ENCODE results near the gene NOM1. TPM values are rescaled to one million over a fixed set of nuclear protein-coding genes. Genes with fewer than 3 reads are reported as not detected.

NOM1 gene
- total and polyA plus RNA-seq, 2 experiments from 2014 or later: 17.7 to 36.5 TPM

DNA sequence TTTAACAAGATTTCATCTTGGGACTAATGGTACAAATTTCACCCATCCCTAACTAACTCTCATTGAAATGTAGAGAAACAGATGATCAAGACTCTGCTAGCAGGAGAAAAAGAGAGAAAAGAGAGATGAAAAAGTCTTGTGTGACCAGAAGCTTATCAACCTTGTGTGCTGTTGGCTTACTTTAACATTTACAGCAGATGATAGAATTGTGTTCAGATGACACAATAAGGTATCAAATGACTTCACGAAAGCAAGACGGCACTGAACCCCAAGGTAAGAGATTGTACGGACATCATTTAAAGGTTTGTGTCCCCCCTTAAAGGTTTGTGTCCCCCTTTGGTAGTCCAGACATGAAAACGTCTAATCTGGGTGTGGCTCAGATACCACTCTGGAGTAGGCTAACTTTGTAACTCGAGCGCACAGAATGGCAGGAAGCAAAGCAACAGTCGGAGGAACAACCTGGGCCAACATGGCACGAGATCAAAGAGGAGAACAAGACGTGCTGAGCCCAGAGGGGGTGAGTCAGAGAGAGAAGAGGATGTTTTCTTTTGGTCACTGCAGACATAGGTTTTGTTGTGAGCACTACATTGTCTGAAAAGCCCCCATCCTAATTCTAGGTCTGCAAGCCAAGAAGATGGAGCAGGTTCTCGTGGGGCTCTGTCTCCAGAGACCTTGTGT is 46.1 kb upstream of the NOM1 start:
- TF ChIP-seq EZH2 (IDR thresholded peaks at IDR 0.05; ENCODE audit: low read depth, unreplicated experiment): no peak
- TF ChIP-seq, protein P1, sequence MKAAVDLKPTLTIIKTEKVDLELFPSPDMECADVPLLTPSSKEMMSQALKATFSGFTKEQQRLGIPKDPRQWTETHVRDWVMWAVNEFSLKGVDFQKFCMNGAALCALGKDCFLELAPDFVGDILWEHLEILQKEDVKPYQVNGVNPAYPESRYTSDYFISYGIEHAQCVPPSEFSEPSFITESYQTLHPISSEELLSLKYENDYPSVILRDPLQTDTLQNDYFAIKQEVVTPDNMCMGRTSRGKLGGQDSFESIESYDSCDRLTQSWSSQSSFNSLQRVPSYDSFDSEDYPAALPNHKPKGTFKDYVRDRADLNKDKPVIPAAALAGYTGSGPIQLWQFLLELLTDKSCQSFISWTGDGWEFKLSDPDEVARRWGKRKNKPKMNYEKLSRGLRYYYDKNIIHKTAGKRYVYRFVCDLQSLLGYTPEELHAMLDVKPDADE (IDR thresholded peaks at IDR 0.05): no peak
- TF ChIP-seq POLR2AphosphoS5 (IDR thresholded peaks at IDR 0.05; ENCODE audit: low read depth): no peak
- TF ChIP-seq JUNB (IDR thresholded peaks at IDR 0.05; ENCODE audit: unreplicated experiment): no peak
- no peak for TF ChIP-seq NANOG (IDR thresholded peaks at IDR 0.05; ENCODE audit: borderline replicate concordance)
- TF ChIP-seq, protein P2, sequence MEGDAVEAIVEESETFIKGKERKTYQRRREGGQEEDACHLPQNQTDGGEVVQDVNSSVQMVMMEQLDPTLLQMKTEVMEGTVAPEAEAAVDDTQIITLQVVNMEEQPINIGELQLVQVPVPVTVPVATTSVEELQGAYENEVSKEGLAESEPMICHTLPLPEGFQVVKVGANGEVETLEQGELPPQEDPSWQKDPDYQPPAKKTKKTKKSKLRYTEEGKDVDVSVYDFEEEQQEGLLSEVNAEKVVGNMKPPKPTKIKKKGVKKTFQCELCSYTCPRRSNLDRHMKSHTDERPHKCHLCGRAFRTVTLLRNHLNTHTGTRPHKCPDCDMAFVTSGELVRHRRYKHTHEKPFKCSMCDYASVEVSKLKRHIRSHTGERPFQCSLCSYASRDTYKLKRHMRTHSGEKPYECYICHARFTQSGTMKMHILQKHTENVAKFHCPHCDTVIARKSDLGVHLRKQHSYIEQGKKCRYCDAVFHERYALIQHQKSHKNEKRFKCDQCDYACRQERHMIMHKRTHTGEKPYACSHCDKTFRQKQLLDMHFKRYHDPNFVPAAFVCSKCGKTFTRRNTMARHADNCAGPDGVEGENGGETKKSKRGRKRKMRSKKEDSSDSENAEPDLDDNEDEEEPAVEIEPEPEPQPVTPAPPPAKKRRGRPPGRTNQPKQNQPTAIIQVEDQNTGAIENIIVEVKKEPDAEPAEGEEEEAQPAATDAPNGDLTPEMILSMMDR (conservative IDR thresholded peaks at IDR 0.05; ENCODE audit: low read depth in 2 of 2): no peak
- TF ChIP-seq, protein P3, sequence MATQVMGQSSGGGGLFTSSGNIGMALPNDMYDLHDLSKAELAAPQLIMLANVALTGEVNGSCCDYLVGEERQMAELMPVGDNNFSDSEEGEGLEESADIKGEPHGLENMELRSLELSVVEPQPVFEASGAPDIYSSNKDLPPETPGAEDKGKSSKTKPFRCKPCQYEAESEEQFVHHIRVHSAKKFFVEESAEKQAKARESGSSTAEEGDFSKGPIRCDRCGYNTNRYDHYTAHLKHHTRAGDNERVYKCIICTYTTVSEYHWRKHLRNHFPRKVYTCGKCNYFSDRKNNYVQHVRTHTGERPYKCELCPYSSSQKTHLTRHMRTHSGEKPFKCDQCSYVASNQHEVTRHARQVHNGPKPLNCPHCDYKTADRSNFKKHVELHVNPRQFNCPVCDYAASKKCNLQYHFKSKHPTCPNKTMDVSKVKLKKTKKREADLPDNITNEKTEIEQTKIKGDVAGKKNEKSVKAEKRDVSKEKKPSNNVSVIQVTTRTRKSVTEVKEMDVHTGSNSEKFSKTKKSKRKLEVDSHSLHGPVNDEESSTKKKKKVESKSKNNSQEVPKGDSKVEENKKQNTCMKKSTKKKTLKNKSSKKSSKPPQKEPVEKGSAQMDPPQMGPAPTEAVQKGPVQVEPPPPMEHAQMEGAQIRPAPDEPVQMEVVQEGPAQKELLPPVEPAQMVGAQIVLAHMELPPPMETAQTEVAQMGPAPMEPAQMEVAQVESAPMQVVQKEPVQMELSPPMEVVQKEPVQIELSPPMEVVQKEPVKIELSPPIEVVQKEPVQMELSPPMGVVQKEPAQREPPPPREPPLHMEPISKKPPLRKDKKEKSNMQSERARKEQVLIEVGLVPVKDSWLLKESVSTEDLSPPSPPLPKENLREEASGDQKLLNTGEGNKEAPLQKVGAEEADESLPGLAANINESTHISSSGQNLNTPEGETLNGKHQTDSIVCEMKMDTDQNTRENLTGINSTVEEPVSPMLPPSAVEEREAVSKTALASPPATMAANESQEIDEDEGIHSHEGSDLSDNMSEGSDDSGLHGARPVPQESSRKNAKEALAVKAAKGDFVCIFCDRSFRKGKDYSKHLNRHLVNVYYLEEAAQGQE (IDR thresholded peaks at IDR 0.05; ENCODE audit: unreplicated experiment): no peak
- no peak for TF ChIP-seq STAT1 (IDR thresholded peaks at IDR 0.05; ENCODE audit: unreplicated experiment)
- TF ChIP-seq ZNF114 (CRISPR knock-in tag; IDR thresholded peaks at IDR 0.05): no peak
- TF ChIP-seq, protein P4, sequence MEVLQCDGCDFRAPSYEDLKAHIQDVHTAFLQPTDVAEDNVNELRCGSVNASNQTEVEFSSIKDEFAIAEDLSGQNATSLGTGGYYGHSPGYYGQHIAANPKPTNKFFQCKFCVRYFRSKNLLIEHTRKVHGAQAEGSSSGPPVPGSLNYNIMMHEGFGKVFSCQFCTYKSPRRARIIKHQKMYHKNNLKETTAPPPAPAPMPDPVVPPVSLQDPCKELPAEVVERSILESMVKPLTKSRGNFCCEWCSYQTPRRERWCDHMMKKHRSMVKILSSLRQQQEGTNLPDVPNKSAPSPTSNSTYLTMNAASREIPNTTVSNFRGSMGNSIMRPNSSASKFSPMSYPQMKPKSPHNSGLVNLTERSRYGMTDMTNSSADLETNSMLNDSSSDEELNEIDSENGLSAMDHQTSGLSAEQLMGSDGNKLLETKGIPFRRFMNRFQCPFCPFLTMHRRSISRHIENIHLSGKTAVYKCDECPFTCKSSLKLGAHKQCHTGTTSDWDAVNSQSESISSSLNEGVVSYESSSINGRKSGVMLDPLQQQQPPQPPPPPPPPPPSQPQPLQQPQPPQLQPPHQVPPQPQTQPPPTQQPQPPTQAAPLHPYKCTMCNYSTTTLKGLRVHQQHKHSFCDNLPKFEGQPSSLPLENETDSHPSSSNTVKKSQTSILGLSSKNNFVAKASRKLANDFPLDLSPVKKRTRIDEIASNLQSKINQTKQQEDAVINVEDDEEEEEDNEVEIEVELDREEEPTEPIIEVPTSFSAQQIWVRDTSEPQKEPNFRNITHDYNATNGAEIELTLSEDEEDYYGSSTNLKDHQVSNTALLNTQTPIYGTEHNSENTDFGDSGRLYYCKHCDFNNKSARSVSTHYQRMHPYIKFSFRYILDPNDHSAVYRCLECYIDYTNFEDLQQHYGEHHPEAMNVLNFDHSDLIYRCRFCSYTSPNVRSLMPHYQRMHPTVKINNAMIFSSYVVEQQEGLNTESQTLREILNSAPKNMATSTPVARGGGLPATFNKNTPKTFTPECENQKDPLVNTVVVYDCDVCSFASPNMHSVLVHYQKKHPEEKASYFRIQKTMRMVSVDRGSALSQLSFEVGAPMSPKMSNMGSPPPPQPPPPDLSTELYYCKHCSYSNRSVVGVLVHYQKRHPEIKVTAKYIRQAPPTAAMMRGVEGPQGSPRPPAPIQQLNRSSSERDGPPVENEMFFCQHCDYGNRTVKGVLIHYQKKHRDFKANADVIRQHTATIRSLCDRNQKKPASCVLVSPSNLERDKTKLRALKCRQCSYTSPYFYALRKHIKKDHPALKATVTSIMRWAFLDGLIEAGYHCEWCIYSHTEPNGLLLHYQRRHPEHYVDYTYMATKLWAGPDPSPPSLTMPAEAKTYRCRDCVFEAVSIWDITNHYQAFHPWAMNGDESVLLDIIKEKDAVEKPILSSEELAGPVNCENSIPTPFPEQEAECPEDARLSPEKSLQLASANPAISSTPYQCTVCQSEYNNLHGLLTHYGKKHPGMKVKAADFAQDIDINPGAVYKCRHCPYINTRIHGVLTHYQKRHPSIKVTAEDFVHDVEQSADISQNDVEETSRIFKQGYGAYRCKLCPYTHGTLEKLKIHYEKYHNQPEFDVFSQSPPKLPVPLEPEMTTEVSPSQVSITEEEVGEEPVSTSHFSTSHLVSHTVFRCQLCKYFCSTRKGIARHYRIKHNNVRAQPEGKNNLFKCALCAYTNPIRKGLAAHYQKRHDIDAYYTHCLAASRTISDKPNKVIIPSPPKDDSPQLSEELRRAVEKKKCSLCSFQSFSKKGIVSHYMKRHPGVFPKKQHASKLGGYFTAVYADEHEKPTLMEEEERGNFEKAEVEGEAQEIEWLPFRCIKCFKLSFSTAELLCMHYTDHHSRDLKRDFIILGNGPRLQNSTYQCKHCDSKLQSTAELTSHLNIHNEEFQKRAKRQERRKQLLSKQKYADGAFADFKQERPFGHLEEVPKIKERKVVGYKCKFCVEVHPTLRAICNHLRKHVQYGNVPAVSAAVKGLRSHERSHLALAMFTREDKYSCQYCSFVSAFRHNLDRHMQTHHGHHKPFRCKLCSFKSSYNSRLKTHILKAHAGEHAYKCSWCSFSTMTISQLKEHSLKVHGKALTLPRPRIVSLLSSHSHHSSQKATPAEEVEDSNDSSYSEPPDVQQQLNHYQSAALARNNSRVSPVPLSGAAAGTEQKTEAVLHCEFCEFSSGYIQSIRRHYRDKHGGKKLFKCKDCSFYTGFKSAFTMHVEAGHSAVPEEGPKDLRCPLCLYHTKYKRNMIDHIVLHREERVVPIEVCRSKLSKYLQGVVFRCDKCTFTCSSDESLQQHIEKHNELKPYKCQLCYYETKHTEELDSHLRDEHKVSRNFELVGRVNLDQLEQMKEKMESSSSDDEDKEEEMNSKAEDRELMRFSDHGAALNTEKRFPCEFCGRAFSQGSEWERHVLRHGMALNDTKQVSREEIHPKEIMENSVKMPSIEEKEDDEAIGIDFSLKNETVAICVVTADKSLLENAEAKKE (CRISPR knock-in tag; IDR thresholded peaks at IDR 0.05): no peak
- TF ChIP-seq CREB1 (CRISPR knock-in tag; IDR thresholded peaks at IDR 0.05; ENCODE audit: low read depth): no peak
- no peak for TF ChIP-seq ZNF331 (CRISPR knock-in tag; IDR thresholded peaks at IDR 0.05; ENCODE audit: low read depth)
- TF ChIP-seq EZH2phosphoT487 (IDR thresholded peaks at IDR 0.05; ENCODE audit: unreplicated experiment): no peak
- Histone ChIP-seq H3K4me3 (no peak overlapping the region), H3K79me2 (replicated peaks; ENCODE audit: insufficient read depth) (no peaks in the 10 kb centered on the region), H3K4me2 (no peak overlapping the region), H4K20me1 (replicated peaks; ENCODE audit: insufficient read depth) (no peaks in the 10 kb centered on the region), H3K9me2 (ENCODE audit: insufficient read depth) (no peaks in the 10 kb centered on the region), H3K36me3 (ENCODE audit: insufficient read depth) (no peaks in the 10 kb centered on the region), H3F3A (replicated peaks; ENCODE audit: low read depth) (no peaks in the 10 kb centered on the region), H3K27me3 (ENCODE audit: insufficient read depth) (no peaks in the 10 kb centered on the region), H2AFZ (0 out of 2 replicates have a peak overlapping the region, but pooled peaks have one; percentile 5), H3K27ac (ENCODE audit: low read depth) (no peak overlapping the region), H3K4me1 (ENCODE audit: insufficient read depth) (no peaks in the 10 kb centered on the region)
- Mint-ChIP-seq H3K9me3 (no peaks in the 10 kb centered on the region), H3K4me1 (no peaks in the 10 kb centered on the region), H3K27ac (no peak overlapping the region), H3K36me3 (ENCODE audit: low read depth) (no peaks in the 10 kb centered on the region), H3K4me3 (no peak overlapping the region), H3K27me3 (ENCODE audit: insufficient read depth, low read depth, poor library complexity) (no peaks in the 10 kb centered on the region)
- ATAC-seq (no peak), DNase-seq (ENCODE audit: low spot score) (no peak)

All from GM23338 (cell line).